GM18868 (cell line): ENCODE measurements around the gene CDKN2D.
A peak's percentile ranks its signal among the peaks of the same experiment; 100 is the strongest.

Source experiments
- ATAC-seq: cut with Tn5 transposase; IDR thresholded peaks from one replicate; pipeline ENCODE4 v1.9.1; 2021; ENCODE audit warnings: mild to moderate bottlenecking, moderate library complexity; ENCODE audit not compliant: unreplicated experiment

The CDKN2D gene

GRCh38 chr19:10568826-10569651 is at the start of gene CDKN2D:
CDKN2D (minus strand) TSS chr19:10568979; CDS start chr19:10568653, 326 bp downstream.
- ATAC-seq: peak; percentile 71

DNA sequence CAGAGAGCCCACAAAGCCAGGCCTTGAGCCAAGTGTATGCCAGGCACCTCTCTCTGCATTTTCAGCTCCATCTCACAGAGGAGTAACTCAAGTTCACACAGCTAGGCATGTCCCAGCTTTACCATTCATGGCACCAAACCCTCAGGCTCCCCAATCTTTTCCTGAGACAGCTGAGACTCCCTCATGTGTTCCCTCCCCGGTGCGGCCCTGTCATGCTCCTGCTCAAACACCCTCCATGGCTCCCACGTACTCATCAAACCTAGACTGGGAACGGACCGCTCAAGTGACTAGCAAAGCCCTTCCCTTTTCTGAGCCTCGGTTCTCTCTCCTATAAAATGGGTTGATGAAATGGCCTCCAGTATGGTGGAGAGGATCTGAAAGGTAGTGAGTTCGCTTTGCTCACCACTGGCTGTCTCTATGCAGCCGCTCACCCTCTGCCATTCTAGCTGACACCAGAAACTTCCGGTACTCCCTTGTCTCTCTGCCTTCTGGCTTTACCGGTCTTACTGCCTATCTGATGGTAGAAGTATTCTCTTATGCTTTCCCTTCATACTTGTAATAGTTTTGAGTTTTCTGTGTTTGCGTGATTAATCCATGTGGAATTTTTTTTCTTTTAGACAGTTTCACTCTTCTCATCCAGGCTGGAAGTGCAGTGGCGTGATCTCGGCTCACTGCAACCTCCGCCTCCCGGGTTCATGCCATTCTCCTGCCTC is 48.8 kb upstream of the CDKN2D start:
- no peak for ATAC-seq

DNA sequence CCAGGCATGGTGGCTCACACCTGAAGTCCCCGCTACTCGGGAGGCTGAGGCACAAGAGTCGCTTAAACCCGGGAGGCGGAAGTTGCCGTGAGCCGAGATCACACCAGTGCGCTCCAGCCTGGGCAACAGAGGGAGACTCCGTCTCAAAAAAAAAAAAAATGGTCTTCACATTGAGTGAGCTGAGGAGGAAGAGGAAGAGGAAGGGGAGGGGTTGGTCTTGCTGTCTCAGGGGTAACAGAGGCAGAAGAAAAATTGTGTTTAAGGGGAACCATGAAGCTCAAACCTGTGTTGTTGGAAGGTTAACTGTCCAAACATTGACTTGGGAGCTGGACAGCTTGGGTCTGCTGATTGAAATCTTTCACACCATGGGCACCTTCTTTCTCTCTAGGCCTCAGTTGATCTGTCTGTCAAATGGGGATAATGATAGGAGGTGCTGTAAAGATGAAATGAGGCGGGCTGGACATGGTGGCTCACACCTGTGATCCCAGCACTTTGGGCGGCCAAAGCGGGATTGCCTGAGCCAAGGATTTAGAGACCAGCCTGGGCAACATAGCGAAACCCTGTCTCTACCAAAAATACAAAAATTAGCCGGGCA is 46.7 kb upstream of the CDKN2D start:
- ATAC-seq: no peak

GRCh38 chr19:10612499-10613119 is 43.8 kb upstream of the CDKN2D start:
- no peak for ATAC-seq

- no peak for ATAC-seq
Observed at GRCh38 chr19:10611907-10612306, 43.1 kb upstream of the CDKN2D start.

DNA sequence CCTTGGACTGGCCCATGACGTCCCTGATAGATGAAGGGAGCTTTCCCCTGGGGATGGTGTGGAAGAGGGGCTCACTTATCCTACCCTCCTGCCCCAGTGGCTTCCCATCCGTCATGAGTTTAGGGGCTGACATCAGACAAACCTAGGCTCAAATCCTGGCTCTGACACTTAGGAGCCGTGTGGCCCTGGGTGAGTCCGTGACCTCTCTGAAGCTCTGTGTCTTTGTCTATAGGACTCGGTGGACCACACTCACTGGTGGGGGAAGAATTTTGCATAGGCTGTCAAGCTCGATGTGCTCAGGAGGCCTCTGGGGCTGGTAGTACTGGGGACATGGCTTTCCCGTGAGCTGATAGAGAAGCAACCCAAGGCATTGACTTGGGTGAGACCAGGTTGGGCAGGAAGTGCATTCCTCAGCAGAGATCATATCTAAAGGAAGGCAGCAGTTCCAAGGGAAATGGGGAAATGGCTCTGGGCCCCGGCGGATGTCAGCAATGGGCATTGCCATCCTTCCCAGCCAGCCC is 35.7 kb upstream of the CDKN2D start:
- ATAC-seq: no peak

DNA sequence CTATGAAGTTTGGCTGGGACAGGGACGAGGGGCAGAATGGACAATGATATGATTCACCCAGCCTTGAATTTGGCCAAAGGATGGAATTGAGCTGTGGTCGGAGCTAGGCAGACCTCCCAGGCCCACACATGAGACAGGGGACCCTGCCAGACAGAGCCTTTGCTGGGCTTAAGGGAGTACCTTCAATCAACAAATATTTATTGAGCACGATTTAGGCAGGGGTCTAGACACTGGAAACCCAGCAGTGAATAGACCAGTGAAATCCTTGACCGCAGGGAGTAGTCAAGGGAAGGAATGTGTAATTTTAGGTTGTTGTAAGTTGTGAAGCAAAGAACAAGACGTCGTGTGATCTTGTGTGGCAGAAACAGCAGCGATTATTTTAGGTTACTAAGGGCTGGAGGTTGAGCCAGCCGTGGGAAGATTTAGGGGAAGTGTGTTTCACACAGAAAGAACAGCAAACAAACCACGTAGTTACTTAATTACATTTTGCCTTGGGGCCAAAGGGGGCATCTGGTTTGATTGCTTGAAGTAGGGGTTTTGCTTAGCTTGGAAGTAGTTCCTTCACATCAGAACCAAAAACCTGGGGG is 35.2 kb upstream of the CDKN2D start:
- ATAC-seq: no peak

GRCh38 chr19:10603084-10603872 is 34.5 kb upstream of the CDKN2D start:
- no peak for ATAC-seq

- peak; percentile 65 for ATAC-seq
Observed at GRCh38 chr19:10602330-10603083, 33.7 kb upstream of the CDKN2D start.

DNA sequence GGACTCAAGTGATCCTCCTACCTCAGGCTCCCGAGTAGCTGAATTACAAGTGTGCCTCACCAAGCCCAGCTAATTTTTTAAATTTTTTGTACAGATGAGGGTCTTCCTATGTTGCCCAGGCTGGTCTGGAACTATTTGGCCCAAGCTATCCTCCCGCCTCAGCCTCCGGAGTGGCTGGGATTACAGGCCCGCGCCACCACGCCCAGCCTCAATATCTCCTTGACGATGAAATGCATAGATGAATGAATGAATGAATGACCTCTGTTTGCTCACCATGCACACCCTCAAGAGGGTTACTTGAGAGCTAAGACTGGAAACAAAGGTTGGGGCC is 33.2 kb upstream of the CDKN2D start:
- no peak for ATAC-seq

DNA sequence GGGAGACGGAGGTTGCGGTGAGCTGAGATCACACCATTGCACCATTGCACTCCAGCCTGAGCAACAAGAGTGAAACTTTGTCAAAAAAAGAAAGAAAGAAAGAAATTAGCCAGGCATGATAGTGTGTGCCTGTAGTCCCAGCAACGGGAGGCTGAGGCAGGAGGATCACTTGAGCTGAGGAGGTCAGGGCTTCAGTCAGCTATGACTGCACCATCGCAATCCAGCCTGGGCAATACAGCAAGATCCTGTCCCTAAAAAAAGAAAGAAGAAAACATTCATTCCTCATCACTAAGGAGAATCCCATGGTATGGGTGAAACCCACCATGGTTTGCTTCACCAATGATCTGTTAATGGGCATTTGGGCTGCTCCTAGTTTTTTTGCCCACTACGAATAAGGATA is 31.4 kb upstream of the CDKN2D start:
- ATAC-seq: no peak

DNA sequence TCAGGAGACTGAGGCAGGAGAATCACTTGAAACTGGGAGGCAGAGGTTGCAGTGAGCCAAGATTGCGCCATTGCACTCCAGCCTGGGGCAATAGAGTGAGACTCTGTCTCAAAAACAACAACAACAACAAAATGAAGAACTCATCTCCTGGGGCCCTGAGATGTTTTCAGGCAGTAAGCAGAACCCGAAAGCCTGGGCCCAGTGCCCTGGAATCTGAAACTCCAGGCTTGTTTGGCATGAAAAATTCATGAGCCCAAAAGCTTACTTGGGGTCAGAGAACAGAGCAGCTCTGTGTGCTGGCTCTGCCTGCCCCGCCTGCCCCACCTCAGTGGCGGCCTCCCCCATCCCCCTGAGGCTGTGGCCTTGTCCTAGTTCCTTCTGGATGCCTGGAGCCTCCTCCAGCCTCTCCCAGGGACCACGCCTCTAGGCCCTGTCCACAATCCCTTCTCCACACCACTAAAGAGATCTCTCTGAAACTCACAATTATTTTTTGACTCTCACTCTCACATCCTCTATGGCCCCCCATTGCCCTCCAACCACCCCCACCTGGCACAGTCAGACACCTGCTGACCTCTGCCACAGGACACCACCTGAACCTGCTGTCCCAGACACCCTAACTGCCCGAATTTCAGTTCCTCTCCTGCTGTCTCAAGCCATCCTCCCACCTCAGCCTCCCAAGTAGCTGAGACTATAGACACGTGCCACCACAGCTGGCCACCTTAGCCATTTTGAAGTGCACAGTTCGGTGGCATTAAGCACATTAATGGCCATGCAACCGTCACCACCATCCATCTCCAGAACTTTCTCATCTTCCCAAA is 25.2 kb upstream of the CDKN2D start:
- no peak for ATAC-seq

- ATAC-seq: no peak
Observed at GRCh38 chr19:10593148-10593547, 24.4 kb upstream of the CDKN2D start.

DNA sequence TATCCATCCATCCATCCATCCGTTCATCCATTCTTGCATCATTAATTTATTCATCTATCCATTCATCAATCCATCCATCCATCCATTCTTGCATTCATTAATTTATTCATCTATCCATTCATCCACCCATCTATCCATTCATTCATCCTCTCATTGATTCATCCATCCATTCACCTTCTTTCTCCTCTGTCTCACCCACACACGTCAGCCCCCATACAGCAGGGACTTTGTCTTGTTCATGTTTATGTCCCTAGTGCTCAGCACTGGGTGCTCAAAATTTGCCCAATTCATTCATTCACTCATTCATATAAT is 19.0 kb upstream of the CDKN2D start:
- no peak for ATAC-seq

GRCh38 chr19:10587022-10587838 is 18.5 kb upstream of the CDKN2D start, which contains the start of gene AP1M2:
AP1M2 (minus strand) TSS chr19:10587312; CDS start chr19:10587231, 81 bp downstream.
- no peak for ATAC-seq

DNA sequence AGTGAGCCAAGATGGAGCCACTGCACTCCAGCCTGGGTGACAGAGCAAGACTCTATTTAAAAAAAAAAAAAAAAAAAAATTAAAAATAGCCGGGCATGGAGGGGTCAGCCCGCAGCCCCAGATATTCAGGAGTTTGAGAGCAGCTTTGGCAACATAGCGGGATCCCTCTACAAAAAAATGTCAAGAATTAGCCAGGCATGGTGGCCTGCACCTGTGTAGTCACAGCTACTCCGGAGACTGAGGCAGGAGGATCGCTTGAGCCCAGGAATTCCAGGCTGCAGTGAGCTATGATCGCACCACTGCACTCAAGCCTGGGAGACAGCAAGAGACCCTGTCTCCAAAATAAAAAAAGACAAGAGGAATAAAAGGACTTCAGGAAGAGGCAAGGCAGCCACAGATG is 17.6 kb upstream of the CDKN2D start:
- no peak for ATAC-seq

DNA sequence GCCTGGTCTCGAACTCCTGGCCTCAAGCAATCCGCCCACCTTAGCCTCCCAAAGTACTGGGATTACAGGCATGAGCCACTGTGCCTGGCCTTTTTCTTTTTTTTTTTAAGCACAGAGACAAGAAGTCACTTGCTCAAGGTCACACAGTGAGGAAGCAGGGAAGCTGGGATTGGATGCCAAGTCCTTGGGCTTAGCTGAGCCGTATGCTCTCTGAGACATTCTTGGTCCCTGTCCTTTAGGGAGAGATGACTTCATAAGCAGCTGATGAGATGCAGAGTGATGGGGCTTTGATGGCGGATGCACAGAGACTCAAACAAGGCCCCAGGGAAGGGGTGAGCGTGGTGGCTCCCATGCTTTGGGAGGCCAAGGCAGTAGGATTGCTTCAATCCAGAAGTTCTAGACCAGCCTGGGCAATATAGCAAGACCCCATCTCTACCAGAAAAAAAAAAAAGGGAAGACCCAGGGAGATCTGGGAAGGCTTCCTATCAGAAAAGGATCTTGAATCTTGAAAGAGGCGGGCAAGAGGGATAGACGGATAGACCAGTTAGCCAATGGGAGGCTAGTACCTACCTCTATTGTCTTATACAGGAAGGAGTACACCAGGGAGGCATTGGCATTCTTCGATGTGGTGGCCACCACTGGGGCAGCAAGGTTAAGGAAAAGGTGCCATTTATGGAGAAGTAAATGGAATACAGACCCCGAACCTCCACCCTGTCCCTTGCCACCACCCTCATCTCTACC is 14.4 kb upstream of the CDKN2D start:
- ATAC-seq: no peak
